Caco-2 (cell line): Measurements from ENCODE around the gene SPTA1. TPM values are rescaled to one million over a fixed set of nuclear protein-coding genes. Genes with fewer than 3 reads are reported as not detected.
"Not testable (repeated sequence)": the region's sequence is repeated elsewhere in the genome, so short reads cannot be mapped to it uniquely, and the experiment has no call there.

Experiments used
- BruUV-seq: library from RNA; stranded (reverse); fragments of 400-500 nt; replicated peaks from 2 replicates; lab custom pipeline; 2021; lab: Mats Ljungman, UMichigan
- CTCF ChIA-PET: fragments of 300-600 bp; sonication (Branson Sonifier 250); formaldehyde crosslinking; loops from one replicate; lab custom pipeline; 2022; ENCODE audit warnings: antibody characterized with exemption; lab: Charles Lee
- POLR2A ChIA-PET: fragments of 300-600 bp; sonication (Branson Sonifier 250); formaldehyde crosslinking; loops from one replicate; lab custom pipeline; 2022; ENCODE audit warnings: antibody characterized with exemption; lab: Charles Lee
- DNase-seq, 2 experiments: peaks; one replicate each; pipeline versions ENCODE4 v3.0.0 to v3.0.0-alpha.2; 2020 to 2022
- H3K27me3 ChIP-seq: replicated peaks from 2 replicates; pipeline ENCODE4 v1.6.0; 2011; ENCODE audit warnings: low read length; ENCODE audit not compliant: control insufficient read depth, insufficient read depth
- H3K36me3 ChIP-seq: 2 replicates; pipeline ENCODE4 v1.5.1; 2011; ENCODE audit warnings: low read length; ENCODE audit not compliant: control insufficient read depth, insufficient read depth
- H3K4me1 ChIP-seq: fragments of 250-450 bp; sonication (Bioruptor Pico); 2 replicates; pipeline ENCODE4 v1.5.1; 2020; ENCODE audit warnings: mild to moderate bottlenecking
- H3K4me3 ChIP-seq: 2 replicates; pipeline ENCODE4 v1.5.1; 2011; ENCODE audit warnings: low read depth, mild to moderate bottlenecking, control low read depth, low read length
- H3K9me3 ChIP-seq: fragments of 250-450 bp; sonication (Bioruptor Pico); 2 replicates; pipeline ENCODE4 v1.5.1; 2020; ENCODE audit warnings: mild to moderate bottlenecking, moderate library complexity
- H3K27ac Mint-ChIP-seq: one replicate; pipeline ENCODE4 v1.8.0; 2022; ENCODE audit warnings: mixed read lengths; ENCODE audit not compliant: unreplicated experiment
- H3K27me3 Mint-ChIP-seq: one replicate; pipeline ENCODE4 v1.8.0; 2022; ENCODE audit warnings: mixed read lengths; ENCODE audit not compliant: insufficient read depth, unreplicated experiment
- H3K36me3 Mint-ChIP-seq: one replicate; pipeline ENCODE4 v1.8.0; 2022; ENCODE audit warnings: mild to moderate bottlenecking, mixed read lengths; ENCODE audit not compliant: insufficient read depth, unreplicated experiment
- H3K4me1 Mint-ChIP-seq: one replicate; pipeline ENCODE4 v1.8.0; 2022; ENCODE audit warnings: low read depth, mixed read lengths; ENCODE audit not compliant: unreplicated experiment
- H3K4me3 Mint-ChIP-seq: one replicate; pipeline ENCODE4 v1.8.0; 2022; ENCODE audit warnings: mild to moderate bottlenecking, moderate library complexity, mixed read lengths; ENCODE audit not compliant: unreplicated experiment
- H3K9me3 Mint-ChIP-seq: one replicate; pipeline ENCODE4 v1.8.0; 2022; ENCODE audit warnings: mixed read lengths; ENCODE audit not compliant: unreplicated experiment
- CTCF ChIP-seq, 2 experiments: fragments of 200-600 bp in 1 of 2; IDR thresholded peaks; 1 replicate in 1 of 2; 2 replicates in 1 of 2; pipeline versions ENCODE4 v1.5.1 to v1.8.0; 2011 to 2022; ENCODE audit warnings: antibody characterized with exemption in 1 of 2, control low read depth in 1 of 2, inconsistent platforms in 1 of 2, low read depth in 1 of 2, low read length in 1 of 2, mild to moderate bottlenecking in 1 of 2, moderate library complexity in 1 of 2; ENCODE audit not compliant: insufficient read depth in 1 of 2, severe bottlenecking in 1 of 2, unreplicated experiment in 1 of 2
- intact Hi-C: fragments of 100-400 bp; cut with micrococcal nuclease; formaldehyde crosslinking; loops from one replicate; pipeline ENCODE4 v1.10.0; 2022; ENCODE audit not compliant: unreplicated experiment
- total RNA-seq: library from RNA; stranded (reverse); gene quantifications from 2 replicates; pipeline ENCODE4 v1.2.3, GENCODE V29; 2022

Gene SPTA1
- total RNA-seq, 1 experiment from 2014 or later, result not detected

- no peak overlapping the region for H3K27ac Mint-ChIP-seq
- no peaks in the 10 kb centered on the region for H3K4me1 Mint-ChIP-seq
- no peak overlapping the region for H3K4me3 ChIP-seq
- no peak for DNase-seq
- no peaks in the 10 kb centered on the region for H3K36me3 Mint-ChIP-seq
- ChIA-PET CTCF (no interaction called here), POLR2A (no interaction called here)
- H3K27me3 ChIP-seq, result no peaks in the 10 kb centered on the region
- no peaks in the 10 kb centered on the region for H3K4me1 ChIP-seq
- no TSS peak for BruUV-seq
- peaks cover 8% of the 10 kb centered on the region for H3K27me3 Mint-ChIP-seq
- no peaks in the 10 kb centered on the region for H3K9me3 ChIP-seq
- no peaks in the 10 kb centered on the region for H3K36me3 ChIP-seq
- no peak for TF ChIP-seq CTCF (IDR thresholded peaks at IDR 0.05; ENCODE audit: insufficient read depth in 1 of 2, low read depth in 1 of 2, low read length in 1 of 2, severe bottlenecking in 1 of 2, unreplicated experiment in 1 of 2)
- no peak overlapping the region for H3K4me3 Mint-ChIP-seq
- no peaks in the 10 kb centered on the region for H3K9me3 Mint-ChIP-seq
- intact Hi-C loops, result no loop called here
Measured at GRCh38 chr1:158694596-158694995, 8.1 kb upstream of the SPTA1 start.

GRCh38 chr1:158692356-158692755, 5.8 kb upstream of the SPTA1 start:
- Histone ChIP-seq H3K36me3 (no peaks in the 10 kb centered on the region), H3K4me1 (no peaks in the 10 kb centered on the region), H3K9me3 (no peaks in the 10 kb centered on the region), H3K4me3 (no peak overlapping the region), H3K27me3 (no peaks in the 10 kb centered on the region)
- CTCF ChIA-PET, result no interaction called here
- POLR2A ChIA-PET, result no interaction called here
- Mint-ChIP-seq H3K27ac (no peak overlapping the region), H3K4me1 (no peaks in the 10 kb centered on the region), H3K36me3 (no peaks in the 10 kb centered on the region), H3K4me3 (no peak overlapping the region), H3K27me3 (peaks cover 7% of the 10 kb centered on the region), H3K9me3 (no peaks in the 10 kb centered on the region)
- intact Hi-C loops, result no loop called here
- no peak for TF ChIP-seq CTCF (IDR thresholded peaks at IDR 0.05; ENCODE audit: insufficient read depth in 1 of 2, low read depth in 1 of 2, low read length in 1 of 2, severe bottlenecking in 1 of 2, unreplicated experiment in 1 of 2)
- no peak for DNase-seq
- BruUV-seq, result no TSS peak

- ChIA-PET CTCF (no interaction called here), POLR2A (no interaction called here)
- H3K27ac Mint-ChIP-seq, result no peak overlapping the region
- H3K36me3 Mint-ChIP-seq, result no peaks in the 10 kb centered on the region
- DNase-seq, result no peak
- peaks cover 7% of the 10 kb centered on the region for H3K27me3 Mint-ChIP-seq
- no peaks in the 10 kb centered on the region for H3K9me3 Mint-ChIP-seq
- H3K4me1 Mint-ChIP-seq, result no peaks in the 10 kb centered on the region
- BruUV-seq, result no TSS peak
- no peak overlapping the region for H3K4me3 Mint-ChIP-seq
- no peak overlapping the region for H3K4me3 ChIP-seq
- no peaks in the 10 kb centered on the region for H3K9me3 ChIP-seq
- no peaks in the 10 kb centered on the region for H3K4me1 ChIP-seq
- no peaks in the 10 kb centered on the region for H3K27me3 ChIP-seq
- no peak for TF ChIP-seq CTCF (IDR thresholded peaks at IDR 0.05; ENCODE audit: insufficient read depth in 1 of 2, low read depth in 1 of 2, low read length in 1 of 2, severe bottlenecking in 1 of 2, unreplicated experiment in 1 of 2)
- H3K36me3 ChIP-seq, result no peaks in the 10 kb centered on the region
- intact Hi-C loops, result no loop called here
Measured at GRCh38 chr1:158691907-158692306, 5.4 kb upstream of the SPTA1 start.

- H3K4me1 Mint-ChIP-seq, intact Hi-C loops, DNase-seq, H3K9me3 Mint-ChIP-seq, BruUV-seq, H3K27me3 Mint-ChIP-seq, H3K36me3 Mint-ChIP-seq, H3K4me1 ChIP-seq, CTCF ChIA-PET, H3K4me3 ChIP-seq, H3K36me3 ChIP-seq, H3K9me3 ChIP-seq, POLR2A ChIA-PET, H3K27me3 ChIP-seq, H3K4me3 Mint-ChIP-seq, H3K27ac Mint-ChIP-seq: not testable (repeated sequence)
Measured at GRCh38 chr1:158691149-158691548, 4.6 kb upstream of the SPTA1 start.
